H1 (cell line): ENCODE data around the gene UGT1A6. TPM values are rescaled to one million over a fixed set of nuclear protein-coding genes. Genes with fewer than 3 reads are reported as not detected.

Experiments
- CTCF ChIA-PET: fragments of 300-600 bp; sonication (Branson Sonifier 250); formaldehyde crosslinking; loops from one replicate; lab custom pipeline; 2021; ENCODE audit not compliant: partially characterized antibody; lab: Charles Lee
- POLR2A ChIA-PET: fragments of 300-600 bp; sonication (Branson Sonifier 250); formaldehyde crosslinking; loops from one replicate; lab custom pipeline; 2021; ENCODE audit warnings: inconsistent platforms; ENCODE audit not compliant: partially characterized antibody; lab: Charles Lee
- DNase-seq, 2 experiments: peaks; one replicate each; pipeline versions ENCODE4 v3.0.0 to v3.0.0-alpha.2; 2010 to 2022; ENCODE audit warnings: low spot score in 2 of 2, low read depth in 1 of 2, mixed read lengths in 1 of 2
- FAIRE-seq: peaks from 2 replicates; lab custom pipeline; 2011; peaks lifted over from hg19 to GRCh38; lab: Jason Lieb, UNC
- H2AFZ ChIP-seq: 2 replicates; pipeline ENCODE4 v1.8.1; 2012; ENCODE audit warnings: low read length, inconsistent platforms
- H2AK5ac ChIP-seq: 2 replicates; pipeline ENCODE4 v1.6.1; 2013; ENCODE audit warnings: low read depth, low read length
- H2BK120ac ChIP-seq: replicated peaks from 2 replicates; pipeline ENCODE3; 2013; ENCODE audit warnings: low read depth, low read length, inconsistent platforms
- H2BK12ac ChIP-seq: 2 replicates; pipeline ENCODE4 v1.6.1; 2013; ENCODE audit warnings: low read depth, low read length
- H2BK15ac ChIP-seq: 2 replicates; pipeline ENCODE4 v1.6.1; 2013; ENCODE audit warnings: low read length
- H2BK20ac ChIP-seq: 2 replicates; pipeline ENCODE4 v1.6.1; 2013; ENCODE audit warnings: low read length
- H2BK5ac ChIP-seq: 2 replicates; pipeline ENCODE4 v1.6.1; 2013; ENCODE audit warnings: low read depth, low read length
- H3K14ac ChIP-seq: 2 replicates; pipeline ENCODE4 v1.6.1; 2013; ENCODE audit warnings: inconsistent platforms; ENCODE audit not compliant: insufficient read length
- H3K18ac ChIP-seq: 2 replicates; pipeline ENCODE4 v1.6.1; 2013; ENCODE audit warnings: low read length; ENCODE audit errors: extremely low read depth
- H3K23ac ChIP-seq: 2 replicates; pipeline ENCODE4 v1.6.1; 2013; ENCODE audit warnings: inconsistent platforms; ENCODE audit not compliant: insufficient read length
- H3K23me2 ChIP-seq: 2 replicates; pipeline ENCODE4 v1.6.1; 2013; ENCODE audit warnings: low read depth, low read length
- H3K27ac ChIP-seq: 2 replicates; pipeline ENCODE4 v1.6.1; 2011; ENCODE audit warnings: low read depth, low read length, inconsistent platforms
- H3K27me3 ChIP-seq, 4 experiments: replicated peaks in 1 of 4; 1 replicate in 1 of 4; 2 replicates in 3 of 4; pipeline versions ENCODE4 v1.6.1 to v1.8.1; 2011 to 2013; ENCODE audit warnings: low read length in 3 of 4, mild to moderate bottlenecking in 3 of 4, inconsistent platforms in 2 of 4, mixed read lengths in 2 of 4, moderate library complexity in 1 of 4; ENCODE audit not compliant: control insufficient read depth in 3 of 4, insufficient read depth in 3 of 4; ENCODE audit errors: extremely low read depth in 1 of 4
- H3K36me3 ChIP-seq, 4 experiments: 2 replicates each; pipeline versions ENCODE4 v1.6.1 to v1.8.1; 2011 to 2013; ENCODE audit warnings: mild to moderate bottlenecking in 4 of 4, low read length in 3 of 4, moderate library complexity in 2 of 4, control low read depth in 1 of 4, inconsistent platforms in 1 of 4; ENCODE audit not compliant: insufficient read depth in 4 of 4, control insufficient read depth in 2 of 4
- H3K4ac ChIP-seq: replicated peaks from 2 replicates; pipeline ENCODE3; 2013; ENCODE audit warnings: low read length, low read depth, mixed read lengths, inconsistent platforms; ENCODE audit not compliant: insufficient read length
- H3K4me1 ChIP-seq, 4 experiments: replicated peaks in 1 of 4; 1 replicate in 1 of 4; 2 replicates in 3 of 4; pipeline versions ENCODE4 v1.6.1 to v1.8.1; 2011 to 2013; ENCODE audit warnings: low read length in 3 of 4, inconsistent platforms in 2 of 4, mixed read lengths in 1 of 4; ENCODE audit not compliant: insufficient read depth in 4 of 4, control insufficient read depth in 3 of 4
- H3K4me2 ChIP-seq, 2 experiments: 2 replicates each; pipeline versions ENCODE4 v1.6.1 to v1.8.1; 2011 to 2013; ENCODE audit warnings: low read depth in 2 of 2, low read length in 2 of 2, control low read depth in 1 of 2, inconsistent platforms in 1 of 2, mild to moderate bottlenecking in 1 of 2; ENCODE audit not compliant: insufficient read depth in 1 of 2
- H3K4me3 ChIP-seq, 4 experiments: fragments of 200-600, 300-600 bp in 1 of 4; sonication (generic), shearing (Covaris generic), sonication (Bioruptor Twin) in 1 of 4; 2 replicates each; pipeline versions ENCODE4 v1.5.1 to v1.8.1; 2011 to 2016; ENCODE audit warnings: low read length in 4 of 4, low read depth in 3 of 4, control low read depth in 2 of 4, inconsistent platforms in 2 of 4, mild to moderate bottlenecking in 2 of 4, mixed read lengths in 1 of 4, moderate library complexity in 1 of 4; ENCODE audit not compliant: insufficient read depth in 2 of 4; ENCODE audit errors: extremely low read depth in 1 of 4
- H3K56ac ChIP-seq: replicated peaks from 2 replicates; pipeline ENCODE3; 2013; ENCODE audit warnings: low read depth, mild to moderate bottlenecking, mixed read lengths, low read length, inconsistent platforms; ENCODE audit not compliant: insufficient read length
- H3K79me1 ChIP-seq: 2 replicates; pipeline ENCODE4 v1.6.1; 2013; ENCODE audit warnings: low read depth, low read length, control low read depth
- H3K79me2 ChIP-seq, 2 experiments: 2 replicates each; pipeline versions ENCODE4 v1.6.1 to v1.8.1; 2012 to 2013; ENCODE audit warnings: low read length in 2 of 2, mild to moderate bottlenecking in 2 of 2, inconsistent platforms in 1 of 2; ENCODE audit not compliant: insufficient read depth in 2 of 2, control insufficient read depth in 1 of 2
- H3K9ac ChIP-seq, 4 experiments: replicated peaks in 1 of 4; 1 replicate in 1 of 4; 2 replicates in 3 of 4; pipeline versions ENCODE4 v1.6.1 to v1.8.1; 2011 to 2013; ENCODE audit warnings: low read depth in 3 of 4, low read length in 3 of 4, control low read depth in 2 of 4, mild to moderate bottlenecking in 2 of 4, moderate library complexity in 2 of 4, inconsistent platforms in 1 of 4; ENCODE audit errors: extremely low read depth in 1 of 4
- H3K9me3 ChIP-seq, 2 experiments: 2 replicates each; pipeline versions ENCODE4 v1.6.1 to v1.8.1; 2012 to 2013; ENCODE audit warnings: mild to moderate bottlenecking in 2 of 2, moderate library complexity in 2 of 2, control low read depth in 1 of 2, inconsistent platforms in 1 of 2, low read depth in 1 of 2, low read length in 1 of 2, mixed read lengths in 1 of 2; ENCODE audit not compliant: insufficient read depth in 2 of 2
- H4K20me1 ChIP-seq, 2 experiments: replicated peaks in 1 of 2; 2 replicates each; pipeline versions ENCODE3 to v1.8.1; 2011 to 2013; ENCODE audit warnings: inconsistent platforms in 2 of 2, low read length in 2 of 2, mild to moderate bottlenecking in 1 of 2; ENCODE audit not compliant: insufficient read depth in 2 of 2, control insufficient read depth in 1 of 2
- H4K5ac ChIP-seq: 2 replicates; pipeline ENCODE4 v1.6.1; 2013; ENCODE audit warnings: low read length, low read depth, mixed read lengths, inconsistent platforms; ENCODE audit not compliant: insufficient read length
- H4K8ac ChIP-seq: 2 replicates; pipeline ENCODE4 v1.8.0; 2013; ENCODE audit warnings: mild to moderate bottlenecking, moderate library complexity, low read length, inconsistent platforms; ENCODE audit not compliant: insufficient read depth; ENCODE audit errors: extremely low read depth
- H4K91ac ChIP-seq: replicated peaks from 2 replicates; pipeline ENCODE3; 2013; ENCODE audit warnings: low read length, mixed read lengths, inconsistent platforms; ENCODE audit not compliant: insufficient read length
- CBX8 ChIP-seq: fragments of 300-800, 300-1000 bp; sonication (generic); IDR thresholded peaks from 2 replicates; pipeline ENCODE4 v1.7.1; 2016; ENCODE audit warnings: low read depth, low read length, borderline replicate concordance
- HDAC6 ChIP-seq: IDR thresholded peaks from one replicate; pipeline ENCODE4 v1.7.1; 2012; ENCODE audit warnings: low read depth, mild to moderate bottlenecking, inconsistent platforms, low read length, moderate library complexity
- KDM4A ChIP-seq: IDR thresholded peaks from one replicate; pipeline ENCODE4 v1.7.1; 2012; ENCODE audit warnings: low read depth, mild to moderate bottlenecking, moderate library complexity, low read length, inconsistent platforms; ENCODE audit not compliant: severe bottlenecking
- MAX ChIP-seq: IDR thresholded peaks from 2 replicates; pipeline ENCODE4 v1.6.1; 2012; ENCODE audit warnings: inconsistent platforms
- SAP30 ChIP-seq: fragments of 300-600 bp; sonication (generic); IDR thresholded peaks from 2 replicates; pipeline ENCODE4 v1.7.1; 2012; ENCODE audit warnings: low read length, moderate library complexity, mild to moderate bottlenecking, inconsistent platforms; ENCODE audit not compliant: insufficient read depth, insufficient replicate concordance
- SIN3A ChIP-seq, 2 experiments: IDR thresholded peaks in 1 of 2; conservative IDR thresholded peaks in 1 of 2; 2 replicates each; pipeline ENCODE4 v1.6.1; 2011 to 2012; ENCODE audit warnings: low read length in 2 of 2, improper control_type of control experiment in 1 of 2, low read depth in 1 of 2, mild to moderate bottlenecking in 1 of 2
- SIX5 ChIP-seq: IDR thresholded peaks from 2 replicates; pipeline ENCODE4 v1.6.1; 2011; ENCODE audit warnings: mild to moderate bottlenecking, low read depth, low read length
- SP4 ChIP-seq: IDR thresholded peaks from 2 replicates; pipeline ENCODE4 v1.6.1; 2012; ENCODE audit warnings: low read length, inconsistent platforms
- USF2 ChIP-seq: IDR thresholded peaks from 2 replicates; pipeline ENCODE4 v1.6.1; 2011; ENCODE audit warnings: low read length, improper control_type of control experiment
- WGBS, 2 experiments: shearing (Covaris generic) in 1 of 2; methylation state at CpG; one replicate each; pipeline versions ENCODE4 v1.1.6 to v1.1.7; 2013 to 2015; ENCODE audit warnings: low lambda C conversion rate in 2 of 2, mixed read lengths in 2 of 2, inconsistent platforms in 1 of 2, low coverage in 1 of 2, missing lambda C conversion rate in 1 of 2; ENCODE audit not compliant: insufficient replicate concordance in 2 of 2, insufficient coverage in 1 of 2, insufficient read length in 1 of 2; ENCODE audit errors: extremely low coverage in 1 of 2, missing lambda C conversion rate in 1 of 2; 5-methylcytosine and 5-hydroxymethylcytosine counted together
- polyA plus RNA-seq, 7 experiments: library from polyadenylated mRNA; depleted of rRNA in 3 of 7; stranded (reverse) in 5 of 7; unstranded in 2 of 7; fragments of >200 nt in 5 of 7; fragments of 200-250 nt in 2 of 7; gene quantifications; 1 replicate in 5 of 7; 2 replicates in 1 of 7; 4 replicates in 1 of 7; pipeline versions ENCODE4 v1.2.1 to v1.2.3, GENCODE V29; 2011 to 2013; ENCODE audit warnings: missing spikeins in 2 of 7, mixed read lengths in 2 of 7
- total RNA-seq: library from RNA; stranded (reverse); fragmentation: NEBNext Ultra II Directional; extraction: Animal tissue kit (Norgen Biotek cat#: 25700); gene quantifications from 2 replicates; pipeline ENCODE4 v1.2.1, GENCODE V29; 2021

The UGT1A6 gene
- total and polyA plus RNA-seq, 2 of the 8 experiments (the other 6 are each of a cell fraction or from before 2014, with no cell fraction given): not detected

GRCh38 chr2:233679196-233679595, 13.5 kb upstream of the UGT1A6 start:
- FAIRE-seq (no peak), DNase-seq (no peak)
- no peak overlapping the region for H4K91ac ChIP-seq
- H3K27ac ChIP-seq: no peak overlapping the region
- no peak overlapping the region for H2BK12ac ChIP-seq
- H2BK120ac ChIP-seq: no peak overlapping the region
- no peak overlapping the region for H2AFZ ChIP-seq
- H3K23me2 ChIP-seq: no peaks in the 10 kb centered on the region
- no peaks in the 10 kb centered on the region for H3K79me1 ChIP-seq
- no peaks in the 10 kb centered on the region for H3K9me3 ChIP-seq
- H3K4ac ChIP-seq: no peak overlapping the region
- H3K23ac ChIP-seq: no peak overlapping the region
- no peak overlapping the region for H3K4me2 ChIP-seq
- H3K79me2 ChIP-seq: no peaks in the 10 kb centered on the region
- H2BK15ac ChIP-seq: no peak overlapping the region
- TF ChIP-seq CBX8 (no peak), SAP30 (no peak), SP4 (no peak), MAX (no peak), USF2 (no peak), KDM4A (no peak), SIN3A (conservative IDR thresholded peaks at IDR 0.05 in 1 of 2, IDR thresholded peaks at IDR 0.05 in 1 of 2; ENCODE audit: low read depth in 1 of 2, low read length in 2 of 2) (no peak), HDAC6 (no peak), SIX5 (no peak)
- ChIA-PET POLR2A (no interaction called here), CTCF (no interaction called here)
- H3K18ac ChIP-seq: no peak overlapping the region
- H3K14ac ChIP-seq: no peak overlapping the region
- no peaks in the 10 kb centered on the region; a peak in 1 of 7 replicates for H3K4me1 ChIP-seq
- no peak overlapping the region for H3K9ac ChIP-seq
- no peaks in the 10 kb centered on the region for H3K36me3 ChIP-seq
- H4K20me1 ChIP-seq: no peaks in the 10 kb centered on the region
- 77% methylated on average over 4 of the region's 4 CpGs; no CpG with 5 or more reads in 1 of the 2 experiments for WGBS, 2 experiments
- no peaks in the 10 kb centered on the region for H3K27me3 ChIP-seq
- H3K56ac ChIP-seq: no peak overlapping the region
- no peak overlapping the region for H3K4me3 ChIP-seq
- no peak overlapping the region for H2BK20ac ChIP-seq
- H4K5ac ChIP-seq: no peak overlapping the region
- H4K8ac ChIP-seq: no peak overlapping the region
- no peak overlapping the region for H2AK5ac ChIP-seq
- H2BK5ac ChIP-seq: no peak overlapping the region
